Measurements from ENCODE around the gene FANCC. TPM values are rescaled to one million over a fixed set of nuclear protein-coding genes. Genes with fewer than 3 reads are reported as not detected.

Gene FANCC
- total and polyA plus RNA-seq, 2 of the 13 experiments (the other 11 are each of a cell fraction or from before 2014, with no cell fraction given): 7.4 to 8.6 TPM

- TF ChIP-seq ELK4 (CRISPR knock-in tag; IDR thresholded peaks at IDR 0.05; ENCODE audit: borderline replicate concordance) (no peak), ZNF496 (CRISPR knock-in tag; IDR thresholded peaks at IDR 0.05; ENCODE audit: insufficient replicate concordance) (no peak), ZNF768 (CRISPR knock-in tag; IDR thresholded peaks at IDR 0.05) (no peak), NFIB (CRISPR knock-in tag; IDR thresholded peaks at IDR 0.05; ENCODE audit: borderline replicate concordance) (no peak)
Measured at GRCh38 chr9:95306819-95307218, 10.7 kb downstream of the FANCC start (continued).

DNA sequence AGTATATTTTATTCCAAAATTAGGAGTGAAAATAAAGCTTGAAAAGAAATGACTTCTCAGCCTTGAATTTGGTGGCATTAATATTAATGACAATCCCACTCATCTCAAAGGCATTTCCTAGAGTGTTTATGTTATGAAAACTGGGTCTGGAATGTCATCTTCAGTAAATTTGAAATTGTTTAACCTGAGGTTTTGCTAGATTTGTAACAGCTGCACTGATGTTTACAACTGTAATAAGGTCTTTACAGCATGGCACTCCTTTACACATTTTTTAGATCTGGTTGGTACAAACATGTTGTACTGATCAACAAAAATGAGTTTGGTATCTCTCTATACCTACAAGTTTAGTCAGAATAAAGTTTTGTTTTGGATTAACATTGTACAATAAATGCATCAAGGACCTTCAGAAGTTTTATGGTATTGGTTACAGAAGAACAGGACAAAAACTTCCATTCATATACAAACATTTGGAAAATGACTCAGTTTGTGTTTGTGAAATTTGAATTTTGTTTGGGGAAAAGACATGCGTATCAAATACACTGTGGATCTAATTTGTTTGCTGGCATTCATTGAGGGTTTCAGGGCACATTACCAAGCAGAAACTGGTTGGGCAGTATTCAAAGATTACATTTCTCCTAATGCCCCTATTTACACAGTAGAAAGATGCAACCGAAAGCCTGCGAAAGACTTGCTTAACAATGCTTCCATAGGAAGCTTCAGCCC, 11.6 kb downstream of the FANCC start:
- peaks cover 27% of the 10 kb centered on the region for H3K4me1 ChIP-seq (ENCODE audit: insufficient read depth, low read length)
- TF ChIP-seq FOXA1 (IDR thresholded peaks at IDR 0.05) (no peak), FOXA1 (CRISPR knock-in tag; IDR thresholded peaks at IDR 0.05) (0 out of 2 replicates have a peak, but pooled peaks have one; percentile 11), ZSCAN29 (CRISPR knock-in tag; conservative IDR thresholded peaks at IDR 0.05) (no peak)
- no peaks in the 10 kb centered on the region for H3K27me3 ChIP-seq (ENCODE audit: control insufficient read depth in 1 of 2, insufficient read depth in 2 of 2, low read length in 2 of 2)
- DNase-seq (ENCODE audit: low spot score) (no peak), ATAC-seq (no peak), FAIRE-seq (no peak)
- no TSS peak for BruUV-seq (replicated peaks)
- POLR2A ChIA-PET: no interaction called here
- H3K4me2 ChIP-seq (ENCODE audit: low read depth, low read length): no peak overlapping the region
- no peak overlapping the region for H3K9ac ChIP-seq (ENCODE audit: insufficient read depth, low read depth, low read length)
- H3K4me3 ChIP-seq (replicated peaks in 1 of 3; ENCODE audit: insufficient read depth in 1 of 3, low read depth in 2 of 3, low read length in 3 of 3): no peak overlapping the region
- no peaks in the 10 kb centered on the region for H4K20me1 ChIP-seq (ENCODE audit: insufficient read depth, low read length)
- H3K27ac ChIP-seq (ENCODE audit: extremely low read length, insufficient read depth, low read length): no peak overlapping the region
- CTCF ChIA-PET (ENCODE audit: low intra/inter-chr PET ratio, low total read pairs): no interaction called here
- no peak overlapping the region for H2AFZ ChIP-seq (ENCODE audit: low read length)
- intact Hi-C loops (cut with micrococcal nuclease; ENCODE audit: unreplicated experiment) (no loop called here), in situ Hi-C loops (cut with HindIII; ENCODE audit: extremely low pct_ligation_motif_present, low pct_unique_long_range_greater_than_20kb) (no loop called here)
- peaks cover 29% of the 10 kb centered on the region for H3K79me2 ChIP-seq (ENCODE audit: insufficient read depth, low read length)
- WGBS (ENCODE audit: low lambda C conversion rate): 83% methylated on average over 3 of the region's 3 CpGs
- H3K9me3 ChIP-seq (ENCODE audit: low read length): no peaks in the 10 kb centered on the region
- peaks cover 0 to 2% of the 10 kb centered on the region in 2 experiments; a peak in 1 of 5 replicates for H3K36me3 ChIP-seq (replicated peaks in 1 of 2; ENCODE audit: control insufficient read depth in 1 of 2, insufficient read depth in 2 of 2, low read length in 2 of 2)
